Osteocyte (in vitro differentiated cells): ENCODE results near the gene CLASP1. TPM values are rescaled to one million over a fixed set of nuclear protein-coding genes. Genes with fewer than 3 reads are reported as not detected.

ENCODE experiments used
- DNase-seq: peaks from one replicate; pipeline ENCODE4 v3.0.0; 2021; ENCODE audit warnings: mixed read lengths; ENCODE audit not compliant: unreplicated experiment; ENCODE audit errors: extremely low spot score
- H3K27ac Mint-ChIP-seq: one replicate; pipeline ENCODE4 v1.8.0; 2021; ENCODE audit warnings: mild to moderate bottlenecking, mixed read lengths; ENCODE audit not compliant: unreplicated experiment
- H3K27me3 Mint-ChIP-seq: one replicate; pipeline ENCODE4 v1.8.0; 2021; ENCODE audit warnings: mixed read lengths; ENCODE audit not compliant: unreplicated experiment
- H3K36me3 Mint-ChIP-seq: one replicate; pipeline ENCODE4 v1.8.0; 2021; ENCODE audit warnings: mixed read lengths; ENCODE audit not compliant: unreplicated experiment
- H3K4me1 Mint-ChIP-seq: one replicate; pipeline ENCODE4 v1.8.0; 2021; ENCODE audit warnings: mixed read lengths; ENCODE audit not compliant: unreplicated experiment
- H3K4me3 Mint-ChIP-seq: one replicate; pipeline ENCODE4 v1.8.0; 2021; ENCODE audit warnings: mild to moderate bottlenecking, moderate library complexity, mixed read lengths; ENCODE audit not compliant: unreplicated experiment
- H3K9me3 Mint-ChIP-seq: one replicate; pipeline ENCODE4 v1.8.0; 2021; ENCODE audit warnings: mixed read lengths; ENCODE audit not compliant: unreplicated experiment
- CTCF ChIP-seq: fragments of 200-600 bp; sonication (generic); IDR thresholded peaks from 2 replicates; pipeline ENCODE4 v1.5.0; 2021; ENCODE audit warnings: antibody characterized with exemption, mild to moderate bottlenecking, moderate library complexity
- total RNA-seq: library from RNA; stranded (reverse); gene quantifications from 2 replicates; pipeline ENCODE4 v1.2.1, GENCODE V29; 2021

CLASP1 gene
- total RNA-seq, 1 donor from 2014 or later = 59.9 TPM

- H3K27ac Mint-ChIP-seq = no peak overlapping the region
- H3K4me3 Mint-ChIP-seq = no peak overlapping the region
- no peaks in the 10 kb centered on the region for H3K9me3 Mint-ChIP-seq
- H3K27me3 Mint-ChIP-seq = no peaks in the 10 kb centered on the region
- peaks cover 24% of the 10 kb centered on the region for H3K36me3 Mint-ChIP-seq
- TF ChIP-seq CTCF = no peak
- no peak for DNase-seq
- peaks cover 34% of the 10 kb centered on the region for H3K4me1 Mint-ChIP-seq
These were observed 259.1 kb downstream of the CLASP1 start for GRCh38 chr2:121390082-121390692.

GRCh38 chr2:121388371-121388770 lies 260.9 kb downstream of the CLASP1 start:
- no peak overlapping the region for H3K4me3 Mint-ChIP-seq
- DNase-seq = no peak
- H3K4me1 Mint-ChIP-seq = peaks cover 34% of the 10 kb centered on the region
- no peak for TF ChIP-seq CTCF
- H3K27me3 Mint-ChIP-seq = no peaks in the 10 kb centered on the region
- H3K9me3 Mint-ChIP-seq = no peaks in the 10 kb centered on the region
- peak overlapping the region; percentile 16 for H3K27ac Mint-ChIP-seq
- H3K36me3 Mint-ChIP-seq = peaks cover 31% of the 10 kb centered on the region

GRCh38 chr2:121387591-121388325 lies 261.5 kb downstream of the CLASP1 start:
- TF ChIP-seq CTCF = no peak

GRCh38 chr2:121386707-121387106 lies 262.6 kb downstream of the CLASP1 start:
- H3K4me3 Mint-ChIP-seq = no peak overlapping the region
- H3K36me3 Mint-ChIP-seq = peaks cover 40% of the 10 kb centered on the region
- no peak for DNase-seq
- no peaks in the 10 kb centered on the region for H3K27me3 Mint-ChIP-seq
- H3K9me3 Mint-ChIP-seq = no peaks in the 10 kb centered on the region
- peaks cover 34% of the 10 kb centered on the region for H3K4me1 Mint-ChIP-seq
- no peak overlapping the region for H3K27ac Mint-ChIP-seq
- no peak for TF ChIP-seq CTCF

More at GRCh38 chr2:121387591-121388325, 261.5 kb downstream of the CLASP1 start:
- peaks cover 34% of the 10 kb centered on the region for H3K4me1 Mint-ChIP-seq
- no peaks in the 10 kb centered on the region for H3K9me3 Mint-ChIP-seq
- H3K27me3 Mint-ChIP-seq = no peaks in the 10 kb centered on the region
- peaks cover 31% of the 10 kb centered on the region for H3K36me3 Mint-ChIP-seq
- no peak overlapping the region for H3K4me3 Mint-ChIP-seq
- H3K27ac Mint-ChIP-seq = peak overlapping the region; percentile 44
- DNase-seq = no peak

GRCh38 chr2:121386102-121386501 lies 263.2 kb downstream of the CLASP1 start:
- TF ChIP-seq CTCF = no peak
- Mint-ChIP-seq H3K4me3 (no peak overlapping the region), H3K27ac (no peak overlapping the region), H3K9me3 (no peaks in the 10 kb centered on the region), H3K4me1 (peaks cover 34% of the 10 kb centered on the region), H3K27me3 (no peaks in the 10 kb centered on the region), H3K36me3 (peaks cover 42% of the 10 kb centered on the region)
- no peak for DNase-seq
